Panc1 (cell line): ENCODE data around the gene POLR3E.

ENCODE experiments used
- CTCF ChIP-seq: fragments of 450-650 bp; IDR thresholded peaks from 2 replicates; pipeline ENCODE4 v1.5.1; 2017; ENCODE audit warnings: mild to moderate bottlenecking
- POLR2AphosphoS5 ChIP-seq: IDR thresholded peaks from 2 replicates; pipeline ENCODE4 v1.6.1; 2012; ENCODE audit warnings: mild to moderate bottlenecking, low read depth, low read length, moderate library complexity
- REST ChIP-seq, 2 experiments: IDR thresholded peaks; 2 replicates each; pipeline ENCODE4 v1.6.1; 2011 to 2012; ENCODE audit warnings: low read depth in 2 of 2, control low read depth in 1 of 2, low read length in 1 of 2, mild to moderate bottlenecking in 1 of 2, moderate library complexity in 1 of 2; ENCODE audit not compliant: insufficient read depth in 1 of 2
- SIN3A ChIP-seq: IDR thresholded peaks from 2 replicates; pipeline ENCODE4 v1.6.1; 2012; ENCODE audit warnings: low read depth, mild to moderate bottlenecking, low read length, moderate library complexity, borderline replicate concordance; ENCODE audit not compliant: insufficient read depth

GRCh38 chr16:22360963-22361659 is 63.9 kb downstream of the POLR3E start:
- TF ChIP-seq CTCF (no peak), SIN3A (no peak), POLR2AphosphoS5 (no peak), REST (IDR thresholded peaks at IDR 0.05; ENCODE audit: insufficient read depth in 1 of 2, low read depth in 2 of 2, low read length in 1 of 2) (no peak)
